ENCODE measurements around the gene CRYBB1. TPM values are rescaled to one million over a fixed set of nuclear protein-coding genes. Genes with fewer than 3 reads are reported as not detected.

CRYBB1 gene
- total RNA-seq, 1 donor from 2014 or later: 0.55 TPM

GRCh38 chr22:26585104-26585790 is 32.6 kb downstream of the CRYBB1 start:
- Histone ChIP-seq H3K9me3 (no peaks in the 10 kb centered on the region), H3K27me3 (no peaks in the 10 kb centered on the region), H3K36me3 (no peaks in the 10 kb centered on the region), H3K4me3 (no peak overlapping the region), H3K27ac (peak overlapping the region; percentile 42), H3K4me1 (peaks cover 20% of the 10 kb centered on the region)
- DNase-seq (peak; percentile 81), ATAC-seq (peak; percentile 12)
- TF ChIP-seq, protein P1, sequence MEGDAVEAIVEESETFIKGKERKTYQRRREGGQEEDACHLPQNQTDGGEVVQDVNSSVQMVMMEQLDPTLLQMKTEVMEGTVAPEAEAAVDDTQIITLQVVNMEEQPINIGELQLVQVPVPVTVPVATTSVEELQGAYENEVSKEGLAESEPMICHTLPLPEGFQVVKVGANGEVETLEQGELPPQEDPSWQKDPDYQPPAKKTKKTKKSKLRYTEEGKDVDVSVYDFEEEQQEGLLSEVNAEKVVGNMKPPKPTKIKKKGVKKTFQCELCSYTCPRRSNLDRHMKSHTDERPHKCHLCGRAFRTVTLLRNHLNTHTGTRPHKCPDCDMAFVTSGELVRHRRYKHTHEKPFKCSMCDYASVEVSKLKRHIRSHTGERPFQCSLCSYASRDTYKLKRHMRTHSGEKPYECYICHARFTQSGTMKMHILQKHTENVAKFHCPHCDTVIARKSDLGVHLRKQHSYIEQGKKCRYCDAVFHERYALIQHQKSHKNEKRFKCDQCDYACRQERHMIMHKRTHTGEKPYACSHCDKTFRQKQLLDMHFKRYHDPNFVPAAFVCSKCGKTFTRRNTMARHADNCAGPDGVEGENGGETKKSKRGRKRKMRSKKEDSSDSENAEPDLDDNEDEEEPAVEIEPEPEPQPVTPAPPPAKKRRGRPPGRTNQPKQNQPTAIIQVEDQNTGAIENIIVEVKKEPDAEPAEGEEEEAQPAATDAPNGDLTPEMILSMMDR (IDR thresholded peaks at IDR 0.05): no peak
- intact Hi-C loops (cut with DNase I): no loop called here

DNA sequence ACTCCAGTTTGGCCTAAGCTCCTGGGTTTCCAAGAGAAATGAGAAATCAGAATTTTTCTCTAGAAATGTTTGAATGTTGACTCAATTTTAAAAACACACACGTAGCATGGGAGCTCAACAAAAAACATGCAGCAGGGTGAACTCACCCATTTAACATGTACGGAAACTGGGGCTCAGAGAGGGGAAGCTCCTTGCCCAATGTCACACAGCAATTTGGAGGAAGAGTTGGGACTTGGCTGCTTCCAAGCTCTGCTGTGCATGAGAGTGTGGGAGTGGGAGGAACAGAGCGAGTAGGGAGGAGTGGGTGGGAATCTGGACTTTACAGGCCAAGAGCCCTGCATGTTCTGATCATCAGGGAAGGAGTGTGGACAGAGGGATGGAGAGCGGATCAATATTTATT is 33.8 kb downstream of the CRYBB1 start:
- Histone ChIP-seq H3K9me3 (no peaks in the 10 kb centered on the region), H3K27ac (no peak overlapping the region), H3K27me3 (no peaks in the 10 kb centered on the region), H3K4me3 (no peak overlapping the region), H3K36me3 (no peaks in the 10 kb centered on the region), H3K4me1 (peaks cover 31% of the 10 kb centered on the region)
- no peak for DNase-seq
- TF ChIP-seq, protein P1 (IDR thresholded peaks at IDR 0.05): no peak
- intact Hi-C loops (cut with DNase I): no loop called here
- no peak for ATAC-seq

DNA sequence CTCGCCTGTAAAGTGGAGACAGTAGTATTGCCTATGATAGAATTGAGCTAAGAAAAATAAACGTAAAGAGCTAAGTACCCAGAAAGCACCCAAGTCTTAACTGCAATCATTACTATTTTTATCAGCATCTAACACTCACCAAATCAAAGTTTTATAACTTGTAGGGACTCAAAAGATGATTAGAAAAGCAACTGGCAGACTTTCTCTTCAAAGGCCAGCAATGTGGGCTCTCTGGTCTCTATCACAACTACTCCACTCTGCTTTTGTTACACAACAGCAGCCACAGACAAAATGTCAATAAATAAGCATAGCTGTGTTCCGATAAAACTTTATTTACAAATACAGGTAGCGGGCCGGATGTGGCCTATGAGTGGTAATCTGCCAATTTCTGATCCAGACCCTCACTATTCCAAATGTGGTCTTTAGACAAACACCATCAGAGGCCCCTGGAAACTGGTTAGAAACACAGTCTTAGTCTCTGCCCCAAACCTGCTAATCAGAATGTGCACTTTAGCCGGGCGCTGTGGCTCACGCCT is 36.1 kb downstream of the CRYBB1 start:
- no peak for ATAC-seq
- no peaks in the 10 kb centered on the region for H3K27me3 ChIP-seq
- TF ChIP-seq, protein P1 (IDR thresholded peaks at IDR 0.05): no peak
- no peaks in the 10 kb centered on the region for H3K36me3 ChIP-seq
- DNase-seq: no peak
- peaks cover 32% of the 10 kb centered on the region for H3K4me1 ChIP-seq
- no peaks in the 10 kb centered on the region for H3K9me3 ChIP-seq
- no peak overlapping the region for H3K27ac ChIP-seq
- H3K4me3 ChIP-seq: no peak overlapping the region
- intact Hi-C loops (cut with DNase I): no loop called here

GRCh38 chr22:26581026-26581425 is 36.8 kb downstream of the CRYBB1 start:
- intact Hi-C loops (cut with DNase I): no loop called here
- no peaks in the 10 kb centered on the region for H3K27me3 ChIP-seq
- H3K27ac ChIP-seq: no peak overlapping the region
- no peak for DNase-seq
- H3K9me3 ChIP-seq: no peaks in the 10 kb centered on the region
- peaks cover 33% of the 10 kb centered on the region for H3K4me1 ChIP-seq
- H3K4me3 ChIP-seq: no peak overlapping the region
- TF ChIP-seq, protein P1 (IDR thresholded peaks at IDR 0.05): no peak
- no peaks in the 10 kb centered on the region for H3K36me3 ChIP-seq
- no peak for ATAC-seq

DNA sequence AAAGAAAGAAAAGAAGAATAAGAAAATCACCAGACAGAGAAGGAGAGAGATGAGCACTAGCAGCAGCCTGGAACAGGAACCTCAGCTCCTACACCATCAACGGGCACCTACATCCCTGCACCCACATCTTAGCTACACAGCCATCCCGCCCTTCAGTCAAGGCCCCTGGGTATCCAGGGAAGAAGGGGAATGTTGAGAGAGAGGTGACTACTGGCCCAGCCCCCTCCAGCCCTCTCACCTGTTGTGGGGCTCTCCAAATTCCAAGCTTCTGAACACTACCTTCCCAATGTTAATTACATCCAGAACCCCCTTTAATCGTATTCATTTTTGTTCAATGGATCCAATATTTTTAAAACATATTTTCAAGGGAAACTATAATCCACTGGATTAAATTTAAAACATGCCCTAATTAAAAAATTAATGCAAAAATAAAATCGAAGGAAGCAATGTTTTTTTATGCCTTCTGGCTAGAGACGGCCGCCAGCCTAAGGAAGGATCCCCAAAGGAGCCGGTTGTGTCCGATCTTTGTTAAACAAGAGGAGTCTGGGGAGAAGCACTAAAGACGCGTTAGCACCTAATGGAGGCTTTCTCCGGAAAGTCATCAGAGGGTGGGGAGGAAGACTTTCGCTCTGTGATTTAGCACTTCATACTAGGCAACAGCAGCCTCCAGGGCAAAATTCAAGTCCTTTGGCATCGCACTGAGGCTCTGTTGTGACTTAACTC is 37.4 kb downstream of the CRYBB1 start:
- Histone ChIP-seq H3K27me3 (no peaks in the 10 kb centered on the region), H3K27ac (no peak overlapping the region), H3K4me3 (no peak overlapping the region), H3K9me3 (no peaks in the 10 kb centered on the region), H3K36me3 (no peaks in the 10 kb centered on the region), H3K4me1 (peaks cover 32% of the 10 kb centered on the region)
- TF ChIP-seq, protein P1 (IDR thresholded peaks at IDR 0.05): no peak
- no peak for DNase-seq
- intact Hi-C loops (cut with DNase I): no loop called here
- no peak for ATAC-seq
